HG03066 (cell line): ENCODE data around the gene MCEMP1.

Experiments
- ATAC-seq: cut with Tn5 transposase; IDR thresholded peaks from one replicate; pipeline ENCODE4 v1.9.1; 2021; ENCODE audit warnings: low read depth; ENCODE audit not compliant: unreplicated experiment

MCEMP1 gene

DNA sequence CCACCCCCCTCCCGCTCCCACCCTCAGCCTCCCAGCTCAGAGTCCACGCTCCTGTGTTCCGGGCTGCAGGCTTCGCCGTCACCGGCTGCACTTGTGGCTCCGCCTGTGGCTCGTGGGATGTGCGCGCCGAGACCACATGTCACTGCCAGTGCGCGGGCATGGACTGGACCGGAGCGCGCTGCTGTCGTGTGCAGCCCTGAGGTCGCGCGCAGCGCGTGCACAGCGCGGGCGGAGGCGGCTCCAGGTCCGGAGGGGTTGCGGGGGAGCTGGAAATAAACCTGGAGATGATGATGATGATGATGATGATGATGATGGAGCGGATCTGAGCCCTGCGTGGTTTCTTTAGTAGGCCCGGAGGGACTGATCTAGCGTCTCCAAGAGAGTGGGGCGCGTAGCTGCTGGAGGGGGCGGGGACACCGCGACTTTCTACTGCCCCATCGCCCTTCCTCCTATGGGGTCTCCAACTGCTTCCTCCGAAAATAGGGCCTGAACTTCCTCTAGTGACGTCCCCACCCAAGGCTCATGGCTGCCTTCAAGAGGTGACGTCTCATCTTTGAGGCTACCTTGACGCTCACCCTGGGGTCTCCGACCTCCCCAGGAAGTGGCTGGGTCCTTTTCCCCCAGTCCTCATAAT lies 6.6 kb upstream of the MCEMP1 start:
- no peak for ATAC-seq

DNA sequence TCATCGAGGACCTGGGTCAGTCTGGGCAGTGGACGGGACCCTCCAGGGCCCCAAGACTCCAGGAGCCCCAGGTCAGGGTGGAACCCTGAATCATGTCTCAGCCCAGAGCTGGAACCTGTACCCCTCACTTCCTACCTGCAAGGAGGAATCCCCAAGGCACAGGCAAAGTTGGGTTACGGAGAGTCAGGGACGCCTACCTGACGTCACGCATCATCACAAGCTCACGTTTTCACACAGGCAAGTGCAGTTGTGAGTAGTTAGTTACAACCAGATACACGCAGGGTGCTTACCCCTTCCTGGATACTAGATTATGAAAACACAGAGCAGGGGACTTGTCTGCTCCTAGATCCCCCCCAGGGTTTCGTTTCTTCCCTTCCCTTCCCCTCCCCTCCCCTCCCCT lies 6.1 kb upstream of the MCEMP1 start:
- ATAC-seq, result no peak

DNA sequence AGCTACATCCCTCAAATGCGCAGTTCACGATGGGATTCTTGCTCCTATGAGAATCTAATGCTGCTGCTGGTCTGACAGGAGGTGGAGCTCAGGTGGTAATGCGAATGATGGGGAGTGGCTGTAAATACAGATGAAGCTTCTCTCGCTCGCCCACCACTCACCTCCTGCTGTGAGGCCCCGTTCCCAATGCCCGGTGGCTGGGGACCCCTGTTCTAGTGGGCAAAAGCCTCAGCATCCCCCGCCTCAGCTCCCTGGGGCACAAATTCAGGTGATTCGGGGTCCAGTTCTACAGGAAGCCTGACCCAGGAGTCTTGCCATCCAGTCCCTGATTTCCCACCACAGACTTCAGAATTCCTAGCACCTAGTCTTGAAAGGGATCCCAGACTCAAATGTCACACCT lies 4.4 kb upstream of the MCEMP1 start:
- no peak for ATAC-seq

DNA sequence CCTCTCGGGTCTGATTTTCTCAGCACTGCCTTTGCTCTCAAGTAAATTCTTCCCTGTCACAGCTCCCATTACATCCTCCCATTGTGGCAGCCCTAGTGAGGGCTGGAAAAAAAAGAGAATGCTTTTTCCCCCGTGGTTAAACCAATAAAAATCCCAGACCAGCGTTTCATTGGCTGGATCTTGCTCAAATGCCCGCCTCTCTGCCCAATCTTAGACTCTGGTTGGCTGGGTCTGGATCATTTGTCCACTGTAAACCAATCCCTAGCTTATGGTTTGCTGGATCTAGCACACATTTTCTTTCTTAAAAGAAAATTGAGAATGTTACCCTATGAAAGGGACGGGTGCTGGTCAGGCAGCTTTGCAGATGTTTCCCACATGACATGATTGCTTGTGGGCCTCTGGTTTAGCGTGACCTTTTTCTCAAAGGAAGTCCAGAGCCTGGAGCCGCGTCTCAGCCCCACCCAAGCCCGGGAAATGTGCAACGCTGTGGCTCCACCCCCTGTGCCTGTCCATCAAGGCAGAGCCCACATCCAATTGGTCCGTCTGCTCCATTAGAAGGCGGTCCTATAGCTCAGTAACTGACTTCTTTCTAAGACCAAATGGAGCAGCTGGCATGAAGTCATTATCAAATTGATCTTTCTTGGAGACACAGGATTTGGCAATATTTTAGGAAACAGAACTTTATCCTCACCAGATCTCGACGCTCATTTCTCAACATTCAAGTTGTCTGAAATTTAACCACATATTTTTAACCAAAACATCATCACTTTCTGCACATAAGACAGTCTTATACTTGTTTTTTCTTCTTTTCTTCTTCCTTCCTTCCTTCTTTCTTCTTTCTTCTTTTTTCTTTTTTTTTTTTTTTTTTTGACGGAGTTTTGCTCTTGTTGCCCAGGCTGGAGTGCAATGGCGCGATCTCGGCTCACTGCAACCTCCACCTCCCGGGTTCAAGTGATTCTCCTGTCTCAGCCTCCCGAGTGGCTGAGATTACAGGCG lies 2.6 kb upstream of the MCEMP1 start:
- no peak for ATAC-seq

DNA sequence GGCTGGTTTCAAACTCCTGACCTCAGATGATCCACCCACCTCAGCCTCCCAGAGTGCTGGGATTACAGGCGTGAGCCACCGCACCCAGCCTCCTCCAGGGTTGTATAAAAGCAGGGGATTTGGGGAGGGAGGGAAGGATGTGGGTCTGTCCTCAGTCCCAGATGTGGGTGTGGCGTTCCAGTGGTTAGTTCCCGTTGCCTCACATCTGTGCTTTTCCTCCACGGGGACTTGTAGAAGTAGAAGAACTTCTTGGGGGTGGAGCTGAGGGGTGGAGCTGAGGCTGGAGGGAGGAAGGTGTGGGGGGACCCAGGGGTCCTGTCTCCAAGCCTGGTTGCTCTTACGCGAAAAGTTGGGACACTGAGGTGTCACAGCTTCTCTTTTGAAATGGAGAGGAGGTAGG lies 514 bp upstream of the MCEMP1 start:
- no peak for ATAC-seq

DNA sequence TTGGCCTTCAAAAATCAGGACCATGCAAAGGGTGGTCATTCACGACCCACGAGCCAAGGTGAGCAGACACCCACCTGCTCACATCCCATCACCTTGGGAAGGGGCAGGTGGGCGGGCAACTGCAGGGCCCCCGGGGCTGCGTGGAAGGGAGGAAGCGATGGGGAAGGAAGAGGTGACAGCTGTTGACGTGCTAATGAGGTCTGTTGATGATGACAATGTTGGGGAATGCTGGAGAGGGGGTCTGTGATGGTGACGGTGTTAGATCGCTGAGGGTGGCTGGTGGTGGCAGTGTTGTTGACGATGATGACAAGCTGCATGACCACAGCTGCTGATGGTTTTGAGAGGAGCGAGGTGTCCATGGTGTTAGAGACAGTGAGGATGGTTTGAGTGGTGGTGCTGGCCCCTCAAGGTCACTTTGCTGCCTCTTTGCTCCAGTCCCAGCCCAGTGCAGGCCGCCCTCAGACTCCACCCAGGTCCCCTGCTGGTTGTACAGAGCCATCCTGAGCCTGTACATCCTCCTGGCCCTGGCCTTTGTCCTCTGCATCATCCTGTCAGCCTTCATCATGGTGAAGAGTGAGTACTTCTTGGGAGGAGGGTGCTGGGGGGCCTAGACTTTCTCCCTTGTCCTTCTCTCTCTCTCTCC lies 900 bp downstream of the MCEMP1 start:
- no peak for ATAC-seq

DNA sequence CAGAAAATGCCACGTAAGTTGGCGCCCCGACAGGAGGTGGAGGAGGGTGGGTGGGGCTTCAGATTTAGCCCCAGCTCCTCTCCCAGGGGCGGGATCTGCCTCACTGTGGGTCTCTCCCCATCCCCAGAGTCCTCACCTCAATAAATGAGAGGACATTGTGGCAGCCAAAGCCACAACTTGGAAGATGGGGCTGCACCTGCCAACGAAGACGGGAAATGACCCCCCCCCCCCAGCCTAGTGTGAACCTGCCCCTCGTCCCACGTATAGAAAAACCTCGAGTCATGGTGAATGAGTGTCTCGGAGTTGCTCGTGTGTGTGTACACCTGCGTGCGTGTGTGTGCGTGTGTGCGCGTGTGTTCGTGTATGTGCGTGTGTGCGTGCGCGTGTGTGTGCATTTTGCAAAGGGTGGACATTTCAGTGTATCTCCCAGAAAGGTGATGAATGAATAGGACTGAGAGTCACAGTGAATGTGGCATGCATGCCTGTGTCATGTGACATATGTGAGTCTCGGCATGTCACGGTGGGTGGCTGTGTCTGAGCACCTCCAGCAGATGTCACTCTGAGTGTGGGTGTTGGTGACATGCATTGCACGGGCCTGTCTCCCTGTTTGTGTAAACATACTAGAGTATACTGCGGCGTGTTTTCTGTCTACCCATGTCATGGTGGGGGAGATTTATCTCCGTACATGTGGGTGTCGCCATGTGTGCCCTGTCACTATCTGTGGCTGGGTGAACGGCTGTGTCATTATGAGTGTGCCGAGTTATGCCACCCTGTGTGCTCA lies 2.3 kb downstream of the MCEMP1 start:
- ATAC-seq, result no peak

DNA sequence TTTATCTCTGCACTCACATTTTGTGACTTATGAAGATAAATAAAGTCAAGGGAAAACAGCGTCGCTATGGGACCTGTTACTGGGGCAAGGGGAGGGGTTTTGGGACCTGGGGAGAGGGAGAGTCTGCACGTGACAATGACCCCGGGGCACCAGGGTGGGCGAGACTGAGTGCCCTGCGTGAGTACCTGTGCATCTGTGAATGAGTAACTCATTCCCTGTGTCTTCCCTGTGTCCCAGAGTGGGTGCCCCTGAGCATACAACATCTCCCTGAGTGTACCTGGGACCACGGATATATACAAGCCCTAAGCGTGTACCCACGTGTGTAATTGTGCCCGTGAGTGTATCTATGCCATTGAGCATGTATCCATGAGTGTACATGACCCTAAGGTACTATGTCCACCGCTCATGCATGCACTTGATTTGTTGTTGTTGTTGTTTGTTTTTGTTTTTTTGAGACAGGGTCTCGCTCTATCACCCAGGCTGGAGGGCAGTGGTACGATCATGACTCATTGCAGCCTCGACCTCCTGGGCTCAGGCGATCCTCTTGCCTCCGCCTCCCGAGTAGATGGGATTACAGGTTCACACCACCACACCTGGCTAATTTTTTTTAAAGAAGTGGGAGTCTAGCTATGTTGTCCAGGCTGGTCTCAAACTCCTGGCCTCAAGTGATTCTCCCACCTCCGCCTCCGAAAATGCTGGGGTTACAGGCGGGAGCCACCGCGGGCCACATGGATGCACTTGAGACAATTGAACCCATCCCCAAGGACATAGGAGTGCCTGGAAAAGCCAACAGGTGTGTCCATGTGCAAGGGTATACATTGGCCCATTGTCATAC lies 3.1 kb downstream of the MCEMP1 start:
- no peak for ATAC-seq

DNA sequence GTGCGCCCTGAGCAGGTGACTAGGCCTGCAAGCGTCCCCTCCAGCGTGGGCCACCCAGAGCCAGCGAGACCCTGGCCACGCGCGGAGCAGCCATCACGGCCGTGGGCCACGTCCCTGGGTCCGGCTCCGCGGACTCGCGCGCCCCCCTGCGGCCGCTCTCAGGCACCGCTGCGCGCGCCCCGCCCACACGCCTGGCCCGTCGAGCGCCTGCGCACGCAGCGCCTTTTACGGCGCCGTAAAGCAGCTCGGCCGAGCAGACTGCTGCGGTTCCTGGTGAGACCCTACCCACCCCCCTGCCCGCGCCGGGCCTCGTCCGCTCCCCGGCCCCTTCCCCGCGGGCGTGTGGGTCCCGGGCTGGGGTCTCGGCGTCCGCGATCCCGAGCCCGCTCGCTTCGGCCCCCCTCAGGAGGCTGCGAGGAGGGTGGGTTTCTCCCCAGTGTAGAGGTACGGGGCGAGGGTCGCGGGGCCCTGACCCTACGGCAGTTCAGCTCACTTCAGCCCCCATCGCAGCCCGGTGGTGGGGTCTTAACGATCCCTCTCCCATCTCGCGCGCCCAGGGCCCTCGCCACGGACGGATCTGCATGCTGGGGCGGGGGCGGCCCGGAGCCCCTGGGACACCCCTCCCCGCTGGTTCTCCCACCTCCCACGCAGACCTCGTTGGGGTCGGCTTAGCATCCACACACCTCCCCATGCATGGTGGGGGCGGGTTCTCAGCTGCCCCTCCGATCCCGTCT lies 3.9 kb downstream of the MCEMP1 start, which contains the start of gene TRAPPC5:
TSS of gene TRAPPC5 (plus strand) at position 228 of the 734 bp plus-strand sequence. CDS start 1,421 bp downstream, outside the sequence.
- no peak for ATAC-seq

DNA sequence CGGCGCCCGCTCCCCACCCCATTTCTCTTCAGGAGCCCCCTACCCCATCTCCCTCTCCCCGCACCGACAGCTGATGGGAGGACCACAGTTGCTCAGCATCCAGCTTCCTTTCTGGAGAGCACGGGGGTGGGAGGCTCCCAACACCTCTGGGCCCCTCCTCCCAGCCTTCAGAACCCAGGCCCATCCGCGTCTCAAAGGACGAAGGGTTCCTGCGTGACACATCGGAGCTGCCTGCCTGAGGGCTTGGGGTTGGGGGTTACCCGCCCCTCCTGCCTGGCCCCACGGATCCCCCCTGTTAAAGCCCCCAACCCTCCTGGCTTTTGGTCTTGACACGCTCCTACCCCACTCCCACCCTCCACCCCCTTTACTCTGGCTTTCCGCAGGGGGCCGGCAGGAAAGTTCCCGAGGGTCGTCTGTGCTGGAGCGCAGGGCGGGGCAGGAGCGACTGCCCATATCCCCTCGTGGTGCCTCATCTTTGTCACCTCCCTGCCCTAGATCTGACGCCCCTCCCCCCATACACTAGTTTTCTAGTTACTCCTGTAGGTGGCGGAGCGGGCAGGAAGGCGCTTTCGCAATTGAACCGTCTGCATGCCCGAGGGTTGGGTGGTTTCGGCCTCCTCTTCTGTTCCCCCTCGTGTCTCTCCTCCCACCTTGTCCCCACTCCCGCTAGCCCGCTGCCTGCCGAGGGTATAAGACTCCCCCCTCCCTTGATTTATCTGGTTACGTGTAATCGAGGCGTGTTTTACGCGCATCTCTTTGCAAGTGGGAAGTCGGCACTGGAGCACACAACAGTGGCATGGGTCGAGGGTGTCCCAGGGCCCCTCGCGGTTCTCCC lies 4.7 kb downstream of the MCEMP1 start:
- ATAC-seq, result no peak

DNA sequence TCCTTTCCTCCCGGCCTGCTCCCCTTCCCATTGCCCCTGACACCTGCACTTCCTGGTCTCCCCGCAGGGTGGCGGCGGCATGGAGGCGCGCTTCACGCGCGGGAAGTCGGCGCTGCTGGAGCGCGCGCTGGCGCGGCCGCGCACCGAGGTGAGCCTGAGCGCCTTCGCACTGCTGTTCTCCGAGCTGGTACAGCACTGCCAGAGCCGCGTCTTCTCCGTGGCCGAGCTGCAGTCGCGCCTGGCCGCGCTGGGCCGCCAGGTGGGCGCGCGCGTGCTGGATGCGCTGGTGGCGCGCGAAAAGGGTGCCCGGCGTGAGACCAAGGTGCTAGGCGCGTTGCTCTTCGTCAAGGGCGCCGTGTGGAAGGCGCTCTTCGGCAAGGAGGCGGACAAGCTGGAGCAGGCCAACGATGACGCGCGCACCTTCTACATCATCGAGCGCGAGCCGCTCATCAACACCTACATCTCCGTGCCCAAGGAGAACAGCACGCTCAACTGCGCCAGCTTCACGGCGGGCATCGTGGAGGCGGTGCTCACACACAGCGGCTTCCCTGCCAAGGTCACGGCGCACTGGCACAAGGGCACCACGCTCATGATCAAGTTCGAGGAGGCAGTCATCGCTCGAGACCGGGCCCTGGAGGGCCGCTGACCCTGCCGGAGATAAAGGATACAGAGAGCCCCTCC lies 5.4 kb downstream of the MCEMP1 start:
- ATAC-seq, result no peak

DNA sequence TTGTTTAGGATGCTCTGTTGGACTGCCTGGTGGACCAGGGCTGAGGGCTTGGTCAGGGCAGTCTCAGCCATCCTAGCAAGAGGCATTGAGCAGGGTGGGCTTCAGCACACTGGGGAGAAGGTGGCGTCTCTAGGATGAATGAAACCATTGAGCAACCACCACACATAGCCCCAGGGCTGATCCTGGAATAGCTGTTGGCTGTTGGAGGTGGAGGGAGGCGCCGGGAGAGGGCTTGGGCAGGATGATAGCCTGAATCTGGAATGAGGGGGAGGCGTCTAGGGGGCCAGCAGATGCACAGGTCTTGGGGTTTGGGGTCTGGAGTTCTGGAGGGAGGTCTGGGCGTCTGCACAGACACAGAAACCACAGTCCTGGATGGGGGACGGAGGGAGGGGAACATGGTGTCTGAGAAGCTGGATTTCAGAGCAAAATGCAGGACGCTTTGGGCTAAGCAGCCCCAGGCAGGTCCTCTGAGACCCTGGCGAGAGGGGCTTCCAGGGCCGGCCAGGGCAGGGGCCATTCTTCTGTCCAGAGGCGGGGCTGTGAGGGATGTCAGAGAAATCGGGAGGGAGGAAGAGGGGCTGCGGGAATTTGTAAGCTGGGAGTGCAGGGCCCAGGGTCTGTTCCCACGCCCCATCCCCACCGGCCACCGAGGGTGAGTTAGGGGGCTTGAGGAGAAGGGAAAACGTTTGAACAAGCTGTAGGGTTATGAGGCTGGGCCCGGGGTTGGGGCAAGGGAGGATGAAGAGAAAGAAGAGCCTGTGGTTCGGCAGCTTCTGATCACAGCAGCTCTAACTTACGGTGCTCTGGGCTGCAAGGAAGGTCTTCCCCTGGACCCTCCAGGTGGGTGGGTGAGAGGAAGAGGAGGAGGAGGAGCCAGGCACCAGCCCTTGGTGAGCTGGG lies 8.9 kb downstream of the MCEMP1 start:
- ATAC-seq, result no peak

DNA sequence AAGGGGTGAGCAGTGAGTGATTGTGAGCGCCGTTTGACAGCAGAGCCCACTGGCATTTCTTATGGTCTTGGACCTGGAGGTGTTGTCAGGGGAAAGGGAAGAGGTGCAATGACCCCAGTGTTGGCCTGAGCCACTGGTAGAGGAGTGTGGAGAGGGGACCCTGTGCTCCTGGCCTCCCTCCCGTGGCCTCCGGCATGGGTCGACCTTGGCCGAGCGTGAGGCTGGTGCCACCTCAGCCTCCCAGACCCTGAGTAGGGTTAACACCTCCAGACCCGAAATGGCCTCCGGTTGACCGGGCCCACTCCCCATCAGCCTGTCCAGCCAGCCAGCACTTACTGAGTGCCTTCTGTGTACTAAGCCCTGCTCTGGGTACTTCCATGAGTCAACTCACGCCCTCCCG lies 10.3 kb downstream of the MCEMP1 start:
- no peak for ATAC-seq

DNA sequence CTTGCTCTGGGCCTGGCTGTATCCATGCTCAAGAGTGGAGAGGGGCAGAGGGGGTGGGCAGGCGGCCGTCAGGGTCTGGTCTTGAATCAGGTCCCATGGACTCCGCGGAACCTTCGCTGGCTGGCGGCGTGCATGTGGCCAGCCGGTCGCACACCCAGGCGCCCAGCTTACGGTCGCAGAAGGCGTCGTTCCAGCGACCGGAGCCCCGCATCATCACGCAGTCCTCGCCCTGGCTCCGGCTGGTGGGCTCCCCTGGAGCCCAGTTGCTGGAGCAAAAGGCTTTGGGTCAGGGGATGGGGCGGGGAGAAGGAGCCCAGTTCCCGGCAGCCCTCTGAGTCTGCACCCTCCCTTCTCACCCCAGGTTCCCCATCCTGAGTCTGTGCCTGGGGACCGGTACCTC lies 12.3 kb downstream of the MCEMP1 start:
- ATAC-seq, result no peak

DNA sequence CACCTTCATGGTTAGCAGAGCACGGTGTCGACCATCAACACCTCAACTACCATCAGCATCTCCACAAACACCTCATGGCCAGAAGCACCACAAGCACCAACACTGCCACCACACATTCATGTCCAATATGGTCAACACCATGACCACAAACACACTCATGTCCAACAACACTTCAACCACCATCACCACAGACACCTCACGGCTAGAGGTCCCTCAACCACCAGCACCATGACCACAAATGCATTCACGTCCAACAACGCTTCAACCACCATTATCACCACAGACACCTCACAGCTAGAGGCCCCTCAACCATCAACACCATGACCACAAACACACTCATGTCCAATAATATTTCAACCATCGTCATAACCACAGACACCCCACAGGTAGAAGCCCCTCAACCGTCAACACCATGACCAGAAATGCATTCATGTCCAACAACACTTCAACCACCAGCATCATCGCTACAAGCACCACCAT lies 13.9 kb downstream of the MCEMP1 start:
- ATAC-seq, result no peak

DNA sequence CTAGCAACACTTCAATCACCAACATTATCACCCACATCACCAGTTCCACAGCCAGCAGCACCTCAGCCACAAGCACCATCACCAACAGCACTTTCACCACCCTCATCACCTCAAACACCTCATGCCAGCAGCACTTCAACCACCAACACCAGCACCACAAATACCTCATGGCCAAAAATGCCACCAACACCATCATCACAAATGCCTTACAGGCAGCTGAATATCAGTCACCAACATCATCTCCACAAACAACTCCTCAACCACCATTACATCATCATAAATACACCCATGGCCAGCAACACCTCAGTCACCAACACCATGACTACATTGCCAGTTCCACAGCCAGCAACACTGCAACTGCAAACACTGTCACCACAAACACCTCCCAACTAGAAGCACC lies 14.6 kb downstream of the MCEMP1 start:
- ATAC-seq, result no peak
